ENCODE data around the gene HMGXB3. TPM values are rescaled to one million over a fixed set of nuclear protein-coding genes. Genes with fewer than 3 reads are reported as not detected.

HMGXB3 gene
- total RNA-seq, 4 donors from 2014 or later = 35.5 to 70.2 (median 41.1) TPM

DNA sequence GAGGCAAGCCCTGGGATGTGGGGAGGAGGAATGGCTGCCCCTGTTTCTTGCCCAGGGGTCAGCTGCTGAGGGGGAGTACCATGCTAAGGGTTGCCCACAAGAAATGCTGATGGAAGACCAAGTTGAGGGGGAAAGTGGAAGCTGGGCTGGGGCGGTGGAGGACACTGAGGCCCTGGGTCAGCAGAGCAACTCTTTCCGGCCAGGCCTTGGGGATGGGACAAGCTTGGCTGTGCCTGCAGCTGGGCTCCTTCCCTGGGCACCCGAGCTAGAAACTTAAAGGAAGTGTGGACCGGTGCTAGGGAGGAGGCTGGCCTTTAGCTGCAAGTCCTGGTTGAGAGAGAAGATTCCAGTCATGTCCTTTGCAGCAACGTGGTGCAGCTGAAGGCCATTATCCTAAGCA, 63.1 kb downstream of the HMGXB3 start:
- intact Hi-C loops (cut with DNase I) = no loop called here
- no peaks in the 10 kb centered on the region for H3K27me3 ChIP-seq
- H3K4me1 ChIP-seq = no peaks in the 10 kb centered on the region
- no peak for DNase-seq
- no peak overlapping the region for H3K4me3 ChIP-seq (replicated peaks in 1 of 3)
- TF ChIP-seq POLR2A (IDR thresholded peaks at IDR 0.05) = no peak
- TF ChIP-seq CTCF (IDR thresholded peaks at IDR 0.05) = no peak
- no peak overlapping the region for H3K27ac ChIP-seq
- 79 to 82% methylated on average over 5 of the region's 5 CpGs for WGBS, 2 donors
- no peaks in the 10 kb centered on the region for H3K36me3 ChIP-seq
- H3K9me3 ChIP-seq = no peaks in the 10 kb centered on the region

GRCh38 chr5:150064681-150065220, 64.2 kb downstream of the HMGXB3 start:
- Histone ChIP-seq H3K27ac (no peak overlapping the region), H3K9me3 (no peaks in the 10 kb centered on the region), H3K36me3 (no peaks in the 10 kb centered on the region), H3K27me3 (no peaks in the 10 kb centered on the region), H3K4me3 (replicated peaks in 1 of 3) (no peak overlapping the region), H3K4me1 (no peaks in the 10 kb centered on the region)
- DNase-seq = no peak
- TF ChIP-seq CTCF (IDR thresholded peaks at IDR 0.05) (no peak), POLR2A (IDR thresholded peaks at IDR 0.05) (no peak)
- intact Hi-C loops (cut with DNase I) = no loop called here
- 79 to 83% methylated on average over 7 of the region's 7 CpGs for WGBS, 2 donors

- no peak for DNase-seq
- Histone ChIP-seq H3K4me3 (replicated peaks in 1 of 3) (no peak overlapping the region), H3K9me3 (no peaks in the 10 kb centered on the region), H3K27ac (no peak overlapping the region), H3K27me3 (no peaks in the 10 kb centered on the region), H3K4me1 (no peaks in the 10 kb centered on the region), H3K36me3 (no peaks in the 10 kb centered on the region)
- TF ChIP-seq CTCF (IDR thresholded peaks at IDR 0.05) (no peak), POLR2A (IDR thresholded peaks at IDR 0.05) (no peak)
- WGBS, 2 donors = 57 to 63% methylated on average over 6 of the region's 6 CpGs
- intact Hi-C loops (cut with DNase I) = no loop called here
These were observed 64.8 kb downstream of the HMGXB3 start for GRCh38 chr5:150065346-150065745.

DNA sequence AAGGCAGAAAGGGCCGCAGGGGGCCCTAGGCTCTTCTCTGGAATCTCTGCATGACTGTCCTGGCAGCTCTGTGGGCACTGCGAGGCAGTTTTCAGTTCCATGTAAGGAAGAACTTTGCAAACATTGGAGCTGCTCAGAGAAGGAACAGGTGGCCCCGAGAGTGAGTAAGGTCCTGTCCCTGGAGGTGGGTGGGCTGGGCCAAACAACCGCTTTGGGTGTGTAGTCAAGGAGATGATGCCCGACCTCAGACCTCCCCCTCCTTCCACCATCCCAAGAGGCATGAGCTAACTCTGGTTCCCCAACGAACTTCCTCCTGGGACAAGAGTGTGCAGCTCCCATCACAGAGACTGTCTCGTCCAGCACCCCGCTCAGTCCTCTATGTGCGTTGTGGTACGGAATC, 65.3 kb downstream of the HMGXB3 start:
- Histone ChIP-seq H3K27ac (no peak overlapping the region), H3K36me3 (no peaks in the 10 kb centered on the region), H3K4me1 (no peaks in the 10 kb centered on the region), H3K4me3 (replicated peaks in 1 of 3) (no peak overlapping the region), H3K27me3 (no peaks in the 10 kb centered on the region), H3K9me3 (no peaks in the 10 kb centered on the region)
- no peak for TF ChIP-seq POLR2A (IDR thresholded peaks at IDR 0.05)
- no peak for TF ChIP-seq CTCF (IDR thresholded peaks at IDR 0.05)
- intact Hi-C loops (cut with DNase I) = no loop called here
- DNase-seq = no peak
- WGBS, 2 donors = 75 to 78% methylated on average over 10 of the region's 10 CpGs

- Histone ChIP-seq H3K36me3 (no peaks in the 10 kb centered on the region), H3K27ac (no peak overlapping the region), H3K27me3 (no peaks in the 10 kb centered on the region), H3K9me3 (no peaks in the 10 kb centered on the region), H3K4me3 (replicated peaks in 1 of 3) (no peak overlapping the region), H3K4me1 (no peaks in the 10 kb centered on the region)
- DNase-seq = no peak
- 82 to 95% methylated on average over 5 of the region's 5 CpGs for WGBS, 2 donors
- intact Hi-C loops (cut with DNase I) = no loop called here
- TF ChIP-seq CTCF (IDR thresholded peaks at IDR 0.05) (no peak), POLR2A (IDR thresholded peaks at IDR 0.05) (no peak)
These were observed 65.9 kb downstream of the HMGXB3 start for GRCh38 chr5:150066436-150066835.

Measured in thyroid gland (tissue), 4 donors.